Heart left ventricle (tissue), 13 donors: ENCODE measurements around the gene SEZ6L.

Source experiments
- POLR2A ChIP-seq, 2 donors: fragments of 450-650 bp; IDR thresholded peaks; one replicate each; pipeline ENCODE4 v1.6.1; 2017; ENCODE audit warnings: antibody characterized with exemption in 2 of 2, mild to moderate bottlenecking in 2 of 2, moderate library complexity in 2 of 2
- TF ChIP-seq, protein P1 (sequence below), 12 donors: fragments of 200-600 bp; sonication (generic) in 4 of 12; IDR thresholded peaks; one replicate each; pipeline versions ENCODE4 v1.5.0 to v1.8.0; 2018 to 2022; ENCODE audit warnings: antibody characterized with exemption in 12 of 12, mild to moderate bottlenecking in 5 of 12
- donor health status: ischemic (EF 13 %, LVEDD 7.1; RV severe dilation, severe dysfunction).
- donor health status: DM: no; HTN: yes; CAD: no.
- donor health status: DM: no; HTN: no; CAD: no.
- donor health status: ischemic (EF 25% LVEDD 6.9; RV normal size, moderate dysfunction).
- donor health status: ischemic (EF 25% LVEDD 5.7; RV mildly dilated, moderate dysfunction).
- donor health status: ischemic (EF 35%, LVEDD 5.7; RV mildly dilated, moderate dysfunction).
- donor health status: nonischemic (EF 11% LVEDD 7.7; RV severe dilation, severe dysfunction).
- donor health status: DM: yes; HTN: yes; CAD: no.
- donor health status: PGD.
- donor health status: ischemic (EF 29% LVEDD 5.4; RV normal size, mild dysfunction).
- donor health status: nonischemic (EF 23%, LVEDD 6.1; RV moderate dilation, normal function).

DNA sequence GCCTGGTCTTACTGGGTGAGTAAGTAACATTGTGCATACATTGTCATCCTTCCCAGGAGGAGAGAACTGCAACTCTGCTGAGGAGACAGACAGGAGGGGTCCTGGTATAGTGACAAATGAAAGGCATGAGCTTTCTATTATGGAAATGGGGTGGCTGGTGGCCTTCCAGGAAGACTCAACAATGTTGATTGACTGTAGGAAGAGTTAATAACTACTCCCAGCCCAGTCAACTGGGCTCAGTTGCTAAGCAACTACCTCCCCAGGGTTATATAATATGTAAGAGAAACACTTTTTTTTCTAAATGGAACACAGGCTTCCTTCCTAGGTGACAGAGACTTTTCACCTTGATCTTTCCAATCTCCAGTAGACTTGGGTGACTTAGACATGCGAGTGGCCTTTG lies 28.2 kb downstream of the SEZ6L start:
- TF ChIP-seq, protein P1, sequence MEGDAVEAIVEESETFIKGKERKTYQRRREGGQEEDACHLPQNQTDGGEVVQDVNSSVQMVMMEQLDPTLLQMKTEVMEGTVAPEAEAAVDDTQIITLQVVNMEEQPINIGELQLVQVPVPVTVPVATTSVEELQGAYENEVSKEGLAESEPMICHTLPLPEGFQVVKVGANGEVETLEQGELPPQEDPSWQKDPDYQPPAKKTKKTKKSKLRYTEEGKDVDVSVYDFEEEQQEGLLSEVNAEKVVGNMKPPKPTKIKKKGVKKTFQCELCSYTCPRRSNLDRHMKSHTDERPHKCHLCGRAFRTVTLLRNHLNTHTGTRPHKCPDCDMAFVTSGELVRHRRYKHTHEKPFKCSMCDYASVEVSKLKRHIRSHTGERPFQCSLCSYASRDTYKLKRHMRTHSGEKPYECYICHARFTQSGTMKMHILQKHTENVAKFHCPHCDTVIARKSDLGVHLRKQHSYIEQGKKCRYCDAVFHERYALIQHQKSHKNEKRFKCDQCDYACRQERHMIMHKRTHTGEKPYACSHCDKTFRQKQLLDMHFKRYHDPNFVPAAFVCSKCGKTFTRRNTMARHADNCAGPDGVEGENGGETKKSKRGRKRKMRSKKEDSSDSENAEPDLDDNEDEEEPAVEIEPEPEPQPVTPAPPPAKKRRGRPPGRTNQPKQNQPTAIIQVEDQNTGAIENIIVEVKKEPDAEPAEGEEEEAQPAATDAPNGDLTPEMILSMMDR (IDR thresholded peaks at IDR 0.05), result no peak
- TF ChIP-seq POLR2A (IDR thresholded peaks at IDR 0.05), result no peak
